ENCODE data around the gene DHODH.

DHODH gene

DNA sequence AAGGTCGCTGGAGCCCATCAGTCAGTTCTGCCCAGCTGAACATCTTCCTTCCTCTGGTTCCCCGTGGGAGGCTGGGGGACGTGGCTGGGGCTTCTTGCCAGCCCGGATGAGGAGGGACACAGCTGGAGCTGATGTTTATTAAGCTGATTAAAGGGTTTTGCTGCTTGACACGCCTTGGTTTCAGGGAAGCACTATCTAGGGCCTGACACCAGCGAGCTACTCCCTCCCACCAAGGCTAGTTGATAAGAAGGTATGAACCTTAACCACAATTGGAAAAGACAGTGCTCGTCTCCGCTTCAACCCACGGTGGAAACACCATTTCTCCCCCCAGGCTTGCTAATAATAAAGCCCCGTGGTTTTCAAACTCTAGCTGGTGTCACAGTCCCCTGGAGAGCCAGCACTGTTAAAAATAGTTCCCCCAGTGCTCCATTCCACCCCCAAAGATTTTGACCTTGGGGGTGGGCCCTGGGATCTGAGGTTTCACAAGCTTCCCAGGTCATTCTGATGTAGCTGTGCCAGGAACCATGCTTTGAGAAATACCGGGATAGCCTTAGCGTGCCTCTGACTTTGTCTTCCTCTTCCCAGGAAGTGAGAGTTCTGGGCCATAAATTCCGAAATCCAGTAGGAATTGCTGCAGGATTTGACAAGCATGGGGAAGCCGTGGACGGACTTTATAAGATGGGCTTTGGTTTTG is 5.5 kb downstream of the DHODH start:
- TF ChIP-seq L3MBTL2 (conservative IDR thresholded peaks at IDR 0.05) (no peak), SP1 (IDR thresholded peaks at IDR 0.05) (no peak), FOXK2 (IDR thresholded peaks at IDR 0.05) (no peak), NFRKB (IDR thresholded peaks at IDR 0.05) (no peak), LEF1 (IDR thresholded peaks at IDR 0.05; ENCODE audit: borderline replicate concordance) (no peak), ARNT (IDR thresholded peaks at IDR 0.05) (no peak), ELF4 (IDR thresholded peaks at IDR 0.05) (no peak), BHLHE40 (IDR thresholded peaks at IDR 0.05; ENCODE audit: borderline replicate concordance) (no peak), CTBP1 (IDR thresholded peaks at IDR 0.05; ENCODE audit: borderline replicate concordance) (no peak), FOXM1 (IDR thresholded peaks at IDR 0.05; ENCODE audit: borderline replicate concordance) (no peak), FOXA1 (IDR thresholded peaks at IDR 0.05) (no peak)
- TF ChIP-seq, protein P1, sequence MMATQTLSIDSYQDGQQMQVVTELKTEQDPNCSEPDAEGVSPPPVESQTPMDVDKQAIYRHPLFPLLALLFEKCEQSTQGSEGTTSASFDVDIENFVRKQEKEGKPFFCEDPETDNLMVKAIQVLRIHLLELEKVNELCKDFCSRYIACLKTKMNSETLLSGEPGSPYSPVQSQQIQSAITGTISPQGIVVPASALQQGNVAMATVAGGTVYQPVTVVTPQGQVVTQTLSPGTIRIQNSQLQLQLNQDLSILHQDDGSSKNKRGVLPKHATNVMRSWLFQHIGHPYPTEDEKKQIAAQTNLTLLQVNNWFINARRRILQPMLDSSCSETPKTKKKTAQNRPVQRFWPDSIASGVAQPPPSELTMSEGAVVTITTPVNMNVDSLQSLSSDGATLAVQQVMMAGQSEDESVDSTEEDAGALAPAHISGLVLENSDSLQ (IDR thresholded peaks at IDR 0.05) = no peak

DNA sequence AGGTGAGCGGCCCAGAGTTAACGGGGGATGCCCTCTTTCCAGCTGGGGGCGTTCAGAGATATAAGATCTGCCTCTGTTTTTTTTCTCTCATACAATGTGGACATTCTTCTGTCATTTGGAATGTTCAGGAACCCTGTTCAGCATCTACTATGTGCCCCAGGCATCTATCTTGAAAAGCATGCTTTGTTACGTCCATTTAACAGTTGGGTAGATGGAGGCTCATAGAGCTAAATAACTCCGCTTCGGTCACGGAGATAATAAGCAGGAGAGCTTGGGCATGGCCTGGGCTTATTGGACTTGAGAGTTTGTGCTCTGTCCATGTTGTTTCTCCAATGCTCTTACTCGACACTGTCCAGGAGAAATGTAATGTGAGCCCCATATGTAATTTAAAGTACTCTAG is 6.1 kb downstream of the DHODH start:
- no peak for DNase-seq (ENCODE audit: extremely low spot score)
- CTCF ChIA-PET = no interaction called here
- TF ChIP-seq TARDBP (IDR thresholded peaks at IDR 0.05) (no peak), SUZ12 (IDR thresholded peaks at IDR 0.05) (no peak), FOXK2 (IDR thresholded peaks at IDR 0.05) (no peak), HDGF (IDR thresholded peaks at IDR 0.05; ENCODE audit: borderline replicate concordance) (no peak), LEF1 (IDR thresholded peaks at IDR 0.05; ENCODE audit: borderline replicate concordance) (no peak), SP1 (IDR thresholded peaks at IDR 0.05) (no peak), CTBP1 (IDR thresholded peaks at IDR 0.05; ENCODE audit: borderline replicate concordance) (no peak), ZNF384 (IDR thresholded peaks at IDR 0.05) (no peak), FOXA1 (IDR thresholded peaks at IDR 0.05) (no peak), L3MBTL2 (conservative IDR thresholded peaks at IDR 0.05) (no peak), NFRKB (IDR thresholded peaks at IDR 0.05) (no peak), ARNT (IDR thresholded peaks at IDR 0.05) (no peak), ELF4 (IDR thresholded peaks at IDR 0.05) (no peak), BHLHE40 (IDR thresholded peaks at IDR 0.05; ENCODE audit: borderline replicate concordance) (no peak), FOXM1 (IDR thresholded peaks at IDR 0.05; ENCODE audit: borderline replicate concordance) (no peak)
- TF ChIP-seq, protein P1 (IDR thresholded peaks at IDR 0.05) = no peak
- POLR2A ChIA-PET = no interaction called here

More for the DNA sequence above, 5.5 kb downstream of the DHODH start:
- no peak for DNase-seq (ENCODE audit: extremely low spot score)
- ChIA-PET POLR2A (no interaction called here), CTCF (no interaction called here)

DNA sequence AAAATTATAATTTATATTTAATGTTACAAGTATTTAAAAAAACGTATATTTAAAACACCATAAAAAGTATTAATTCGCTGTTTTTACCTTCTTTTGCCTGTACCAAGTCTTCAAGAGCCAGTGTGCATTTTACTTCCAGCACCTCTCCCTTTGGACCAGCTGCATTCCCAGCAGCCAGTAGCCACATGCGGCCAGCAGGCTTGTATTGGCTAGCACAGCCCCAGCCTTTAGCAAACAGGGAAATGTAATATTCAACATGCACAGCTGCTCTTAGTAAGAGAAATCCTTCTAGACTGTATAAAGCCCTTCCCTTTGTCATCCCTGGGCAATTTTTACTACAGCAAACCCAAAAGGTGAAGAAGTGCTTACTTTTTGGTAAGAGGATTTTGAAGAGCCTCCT is 6.6 kb downstream of the DHODH start:
- CTCF ChIA-PET = no interaction called here
- TF ChIP-seq NFRKB (IDR thresholded peaks at IDR 0.05) (no peak), LEF1 (IDR thresholded peaks at IDR 0.05; ENCODE audit: borderline replicate concordance) (no peak), FOXM1 (IDR thresholded peaks at IDR 0.05; ENCODE audit: borderline replicate concordance) (no peak), BHLHE40 (IDR thresholded peaks at IDR 0.05; ENCODE audit: borderline replicate concordance) (no peak), HDGF (IDR thresholded peaks at IDR 0.05; ENCODE audit: borderline replicate concordance) (no peak)
- POLR2A ChIA-PET = no interaction called here
- no peak for DNase-seq (ENCODE audit: extremely low spot score)

DNA sequence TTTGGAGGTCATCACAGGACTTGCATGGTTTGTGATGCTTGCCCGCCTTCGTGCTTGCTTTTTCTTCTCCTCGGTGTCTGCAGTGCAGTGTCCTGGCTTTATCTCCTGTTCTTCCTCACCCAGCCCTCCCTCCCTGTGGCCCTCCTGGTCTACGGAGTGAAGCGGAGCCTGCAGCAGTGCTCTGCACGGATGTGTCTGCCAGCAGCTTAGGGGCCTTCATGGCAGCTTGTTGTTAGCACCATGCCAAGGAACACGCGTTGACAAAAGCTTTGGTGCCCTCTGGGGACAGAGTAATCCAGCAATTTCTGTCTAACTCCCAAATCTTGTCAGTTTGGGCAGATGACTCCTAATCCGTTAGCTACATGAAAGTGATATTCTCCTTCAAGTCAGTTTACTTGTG is 9.9 kb downstream of the DHODH start:
- POLR2A ChIA-PET = interaction anchor here (1.7 kb wide), 1 partner anchor 9 kb away, joined by 6 read pairs; no protein-coding TSS in a partner anchor
- DNase-seq (ENCODE audit: extremely low spot score) = no peak
- CTCF ChIA-PET = interaction anchor here (0.9 kb wide), 1 partner anchor 57 kb away, joined by 3 read pairs; no protein-coding TSS in a partner anchor
- TF ChIP-seq HDGF (IDR thresholded peaks at IDR 0.05; ENCODE audit: borderline replicate concordance) (no peak), FOXA1 (IDR thresholded peaks at IDR 0.05) (no peak)

DNA sequence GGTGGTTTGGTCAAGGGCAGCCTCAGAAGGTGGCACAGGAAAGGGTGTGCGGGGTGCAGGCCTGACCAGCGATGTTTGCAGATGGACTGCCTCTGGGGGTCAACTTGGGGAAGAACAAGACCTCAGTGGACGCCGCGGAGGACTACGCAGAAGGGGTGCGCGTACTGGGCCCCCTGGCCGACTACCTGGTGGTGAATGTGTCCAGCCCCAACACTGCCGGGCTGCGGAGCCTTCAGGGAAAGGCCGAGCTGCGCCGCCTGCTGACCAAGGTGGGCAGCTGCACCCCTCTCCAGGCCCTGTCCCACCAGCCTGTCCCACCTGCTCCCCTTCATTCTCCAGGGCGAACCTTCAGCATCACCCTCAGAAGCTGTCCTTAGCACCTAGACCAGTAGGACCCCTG is 12.5 kb downstream of the DHODH start:
- CTCF ChIA-PET = no interaction called here
- peak; percentile 34 for DNase-seq (ENCODE audit: extremely low spot score)
- POLR2A ChIA-PET = no interaction called here
- TF ChIP-seq TARDBP (IDR thresholded peaks at IDR 0.05) = no peak
- no peak for TF ChIP-seq SUZ12 (IDR thresholded peaks at IDR 0.05)
- no peak for TF ChIP-seq SP1 (IDR thresholded peaks at IDR 0.05)
- TF ChIP-seq LEF1 (IDR thresholded peaks at IDR 0.05; ENCODE audit: borderline replicate concordance) = no peak
- TF ChIP-seq FOXA1 (IDR thresholded peaks at IDR 0.05) = no peak
- TF ChIP-seq NFRKB (IDR thresholded peaks at IDR 0.05) = no peak
- TF ChIP-seq ELF4 (IDR thresholded peaks at IDR 0.05) = no peak
- TF ChIP-seq, protein P1 (IDR thresholded peaks at IDR 0.05) = no peak
- no peak for TF ChIP-seq FOXM1 (IDR thresholded peaks at IDR 0.05; ENCODE audit: borderline replicate concordance)

DNA sequence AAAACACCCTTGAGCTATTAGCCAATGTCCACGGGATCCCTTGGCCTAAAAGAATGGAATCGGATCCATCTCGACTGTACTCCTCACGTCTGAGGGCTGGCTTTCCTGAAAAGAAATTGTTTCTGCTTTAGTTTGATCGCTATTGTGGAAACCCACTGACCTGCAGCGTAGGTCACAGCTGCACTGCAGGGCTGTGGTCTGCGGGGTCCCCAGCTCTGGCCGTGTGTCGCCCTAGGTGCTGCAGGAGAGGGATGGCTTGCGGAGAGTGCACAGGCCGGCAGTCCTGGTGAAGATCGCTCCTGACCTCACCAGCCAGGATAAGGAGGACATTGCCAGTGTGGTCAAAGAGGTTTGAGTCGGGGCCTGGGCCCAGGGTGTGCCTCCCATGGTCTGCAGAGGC is 13.6 kb downstream of the DHODH start:
- TF ChIP-seq FOXK2 (IDR thresholded peaks at IDR 0.05) (no peak), ELF4 (IDR thresholded peaks at IDR 0.05) (no peak), FOXM1 (IDR thresholded peaks at IDR 0.05; ENCODE audit: borderline replicate concordance) (no peak), SP1 (IDR thresholded peaks at IDR 0.05) (no peak), CTBP1 (IDR thresholded peaks at IDR 0.05; ENCODE audit: borderline replicate concordance) (no peak), ZNF384 (IDR thresholded peaks at IDR 0.05) (no peak), TARDBP (IDR thresholded peaks at IDR 0.05) (no peak), ARNT (IDR thresholded peaks at IDR 0.05) (no peak), SUZ12 (IDR thresholded peaks at IDR 0.05) (no peak), LEF1 (IDR thresholded peaks at IDR 0.05; ENCODE audit: borderline replicate concordance) (no peak), BHLHE40 (IDR thresholded peaks at IDR 0.05; ENCODE audit: borderline replicate concordance) (no peak), FOXA1 (IDR thresholded peaks at IDR 0.05) (no peak), HDGF (IDR thresholded peaks at IDR 0.05; ENCODE audit: borderline replicate concordance) (no peak), L3MBTL2 (conservative IDR thresholded peaks at IDR 0.05) (no peak), NFRKB (IDR thresholded peaks at IDR 0.05) (no peak)
- TF ChIP-seq, protein P1 (IDR thresholded peaks at IDR 0.05) = no peak
- no peak for DNase-seq (ENCODE audit: extremely low spot score)
- POLR2A ChIA-PET = no interaction called here
- CTCF ChIA-PET = interaction anchor here (0.7 kb wide), 1 partner anchor 9 kb away, joined by 3 read pairs; no protein-coding TSS in a partner anchor

All from HEK293T (cell line).